ENCODE results near the gene MAGED1.

The MAGED1 gene

GRCh38 chrX:51892921-51893745, at the start of gene MAGED1:
TSS of gene MAGED1 (plus strand) at chrX:51893623. CDS start at chrX:51894305, 682 bp downstream.
- TF ChIP-seq EZH2phosphoT487 (IDR thresholded peaks at IDR 0.05; ENCODE audit: low read depth) = no peak
- TF ChIP-seq CTCF (IDR thresholded peaks at IDR 0.05; ENCODE audit: low read depth, low read length) = no peak
- Histone ChIP-seq H3K9ac (ENCODE audit: low read length) (peak within 1 kb of the TSS; percentile 89), H3K27ac (ENCODE audit: low read length) (peak within 1 kb of the TSS; percentile 61)

GRCh38 chrX:51847463-51847862, 46.0 kb upstream of the MAGED1 start:
- H3K27me3 ChIP-seq (ENCODE audit: low read depth, low read length) = no peaks in the 10 kb centered on the region
- TF ChIP-seq CTCF (IDR thresholded peaks at IDR 0.05; ENCODE audit: low read depth, low read length) (no peak), EZH2phosphoT487 (IDR thresholded peaks at IDR 0.05; ENCODE audit: low read depth) (no peak)
- H3K79me2 ChIP-seq (ENCODE audit: low read length) = no peaks in the 10 kb centered on the region

More at GRCh38 chrX:51892921-51893745, at the start of gene MAGED1:
- Histone ChIP-seq H3K4me1 (ENCODE audit: low read length) (peaks cover 23% of the 10 kb centered on the region), H2AFZ (ENCODE audit: low read depth, low read length) (peak within 1 kb of the TSS; percentile 77), H3K36me3 (replicated peaks; ENCODE audit: low read depth, low read length) (peaks cover 20% of the 10 kb centered on the region), H3K9me3 (ENCODE audit: insufficient read depth, low read length) (no peaks in the 10 kb centered on the region), H3K27me3 (ENCODE audit: low read depth, low read length) (no peaks in the 10 kb centered on the region), H3K4me2 (ENCODE audit: low read length) (peak within 1 kb of the TSS; percentile 86), H3K79me2 (ENCODE audit: low read length) (peaks cover 21% of the 10 kb centered on the region), H4K20me1 (ENCODE audit: insufficient read depth, low read length) (no peaks in the 10 kb centered on the region), H3K4me3 (ENCODE audit: low read length) (peak within 1 kb of the TSS; percentile 97)

GRCh38 chrX:51851507-51852085, 41.8 kb upstream of the MAGED1 start:
- Histone ChIP-seq H3K9me3 (ENCODE audit: insufficient read depth, low read length) (no peaks in the 10 kb centered on the region), H3K27me3 (ENCODE audit: low read depth, low read length) (no peaks in the 10 kb centered on the region), H3K9ac (ENCODE audit: low read length) (no peak overlapping the region), H3K79me2 (ENCODE audit: low read length) (no peaks in the 10 kb centered on the region), H4K20me1 (ENCODE audit: insufficient read depth, low read length) (no peaks in the 10 kb centered on the region), H3K4me1 (ENCODE audit: low read length) (peaks cover 12% of the 10 kb centered on the region; the same call in 1 of the 2 replicates), H2AFZ (ENCODE audit: low read depth, low read length) (no peak overlapping the region), H3K4me3 (ENCODE audit: low read length) (no peak overlapping the region), H3K27ac (ENCODE audit: low read length) (no peak overlapping the region), H3K36me3 (replicated peaks; ENCODE audit: low read depth, low read length) (peaks cover 10% of the 10 kb centered on the region), H3K4me2 (ENCODE audit: low read length) (no peak overlapping the region)
- TF ChIP-seq CTCF (IDR thresholded peaks at IDR 0.05; ENCODE audit: low read depth, low read length) (no peak), EZH2phosphoT487 (IDR thresholded peaks at IDR 0.05; ENCODE audit: low read depth) (no peak)

More at GRCh38 chrX:51847463-51847862, 46.0 kb upstream of the MAGED1 start:
- no peak overlapping the region for H3K27ac ChIP-seq (ENCODE audit: low read length)
- no peak overlapping the region for H3K4me3 ChIP-seq (ENCODE audit: low read length)
- no peak overlapping the region for H3K4me2 ChIP-seq (ENCODE audit: low read length)
- no peaks in the 10 kb centered on the region for H3K36me3 ChIP-seq (replicated peaks; ENCODE audit: low read depth, low read length)
- peaks cover 12% of the 10 kb centered on the region; the same call in 1 of the 2 replicates for H3K4me1 ChIP-seq (ENCODE audit: low read length)
- no peaks in the 10 kb centered on the region for H4K20me1 ChIP-seq (ENCODE audit: insufficient read depth, low read length)
- no peak overlapping the region for H2AFZ ChIP-seq (ENCODE audit: low read depth, low read length)
- H3K9me3 ChIP-seq (ENCODE audit: insufficient read depth, low read length) = no peaks in the 10 kb centered on the region
- no peak overlapping the region for H3K9ac ChIP-seq (ENCODE audit: low read length)

- H3K9me3 ChIP-seq (ENCODE audit: insufficient read depth, low read length) = no peaks in the 10 kb centered on the region
- H3K79me2 ChIP-seq (ENCODE audit: low read length) = no peaks in the 10 kb centered on the region
- H3K27ac ChIP-seq (ENCODE audit: low read length) = no peak overlapping the region
- H3K4me2 ChIP-seq (ENCODE audit: low read length) = no peak overlapping the region
- H3K27me3 ChIP-seq (ENCODE audit: low read depth, low read length) = no peaks in the 10 kb centered on the region
- peaks cover 12% of the 10 kb centered on the region; the same call in 1 of the 2 replicates for H3K4me1 ChIP-seq (ENCODE audit: low read length)
- no peaks in the 10 kb centered on the region for H4K20me1 ChIP-seq (ENCODE audit: insufficient read depth, low read length)
- no peak overlapping the region for H2AFZ ChIP-seq (ENCODE audit: low read depth, low read length)
- TF ChIP-seq CTCF (IDR thresholded peaks at IDR 0.05; ENCODE audit: low read depth, low read length) = no peak
- TF ChIP-seq EZH2phosphoT487 (IDR thresholded peaks at IDR 0.05; ENCODE audit: low read depth) = no peak
- peaks cover 15% of the 10 kb centered on the region for H3K36me3 ChIP-seq (replicated peaks; ENCODE audit: low read depth, low read length)
- H3K9ac ChIP-seq (ENCODE audit: low read length) = no peak overlapping the region
- no peak overlapping the region for H3K4me3 ChIP-seq (ENCODE audit: low read length)
Measured at GRCh38 chrX:51852096-51852495, 41.3 kb upstream of the MAGED1 start.

Data from OCI-LY3 (cell line).